ENCODE measurements around the gene ATG16L1.
"Not testable (repeated sequence)": the region's sequence is repeated elsewhere in the genome, so short reads cannot be mapped to it uniquely, and the experiment has no call there.

ATG16L1 gene

GRCh38 chr2:233336091-233336490 is 84.6 kb downstream of the ATG16L1 start:
- not testable (repeated sequence) for DNase-seq (ENCODE audit: low read depth)

GRCh38 chr2:233336541-233336940 is 85.1 kb downstream of the ATG16L1 start:
- DNase-seq (ENCODE audit: low read depth): no peak

- no peak for DNase-seq (ENCODE audit: low read depth)
Measured at GRCh38 chr2:233338046-233338445, 86.6 kb downstream of the ATG16L1 start.

- no peak for DNase-seq (ENCODE audit: low read depth)
Measured at GRCh38 chr2:233338812-233339368, 87.4 kb downstream of the ATG16L1 start.

- DNase-seq (ENCODE audit: low read depth): no peak
Measured at GRCh38 chr2:233339427-233339826, 88.0 kb downstream of the ATG16L1 start.

GRCh38 chr2:233341296-233341695 is 89.8 kb downstream of the ATG16L1 start:
- DNase-seq (ENCODE audit: low read depth): no peak

- no peak for DNase-seq (ENCODE audit: low read depth)
Measured at GRCh38 chr2:233342301-233342700, 90.8 kb downstream of the ATG16L1 start.

GRCh38 chr2:233343171-233343705 is 91.8 kb downstream of the ATG16L1 start:
- DNase-seq (ENCODE audit: low read depth): no peak
